HL-60 (cell line): ENCODE results near the gene CNTN2.

Experiments used
- TF ChIP-seq, protein P1 (sequence below): IDR thresholded peaks from 2 replicates; pipeline ENCODE4 v1.6.1; 2012; ENCODE audit warnings: low read depth; ENCODE audit not compliant: insufficient replicate concordance
- TF ChIP-seq, protein P2 (sequence below): IDR thresholded peaks from one replicate; pipeline ENCODE4 v1.5.1; 2011; ENCODE audit warnings: low read length, control low read depth, inconsistent platforms; ENCODE audit not compliant: insufficient read depth

DNA sequence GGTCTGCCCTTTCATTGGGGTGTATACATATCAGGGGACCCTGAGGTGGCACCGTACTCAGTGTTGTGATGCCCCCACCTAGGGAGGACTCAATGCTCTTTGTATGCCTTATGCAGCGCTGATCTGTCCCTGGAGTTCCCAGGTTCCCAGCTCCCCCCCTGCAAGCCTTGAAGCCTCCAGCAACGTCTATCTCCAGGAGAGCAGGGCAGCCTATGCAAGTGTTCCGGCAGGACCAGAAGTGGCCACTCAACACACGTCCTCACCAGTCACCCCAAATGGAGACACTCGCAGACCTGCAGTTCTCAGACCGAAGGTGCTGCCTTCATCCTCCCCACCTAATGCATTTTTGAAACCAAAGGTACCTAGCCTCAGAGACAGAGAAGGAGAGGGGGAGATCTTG is 25.2 kb upstream of the CNTN2 start:
- TF ChIP-seq, protein P1, sequence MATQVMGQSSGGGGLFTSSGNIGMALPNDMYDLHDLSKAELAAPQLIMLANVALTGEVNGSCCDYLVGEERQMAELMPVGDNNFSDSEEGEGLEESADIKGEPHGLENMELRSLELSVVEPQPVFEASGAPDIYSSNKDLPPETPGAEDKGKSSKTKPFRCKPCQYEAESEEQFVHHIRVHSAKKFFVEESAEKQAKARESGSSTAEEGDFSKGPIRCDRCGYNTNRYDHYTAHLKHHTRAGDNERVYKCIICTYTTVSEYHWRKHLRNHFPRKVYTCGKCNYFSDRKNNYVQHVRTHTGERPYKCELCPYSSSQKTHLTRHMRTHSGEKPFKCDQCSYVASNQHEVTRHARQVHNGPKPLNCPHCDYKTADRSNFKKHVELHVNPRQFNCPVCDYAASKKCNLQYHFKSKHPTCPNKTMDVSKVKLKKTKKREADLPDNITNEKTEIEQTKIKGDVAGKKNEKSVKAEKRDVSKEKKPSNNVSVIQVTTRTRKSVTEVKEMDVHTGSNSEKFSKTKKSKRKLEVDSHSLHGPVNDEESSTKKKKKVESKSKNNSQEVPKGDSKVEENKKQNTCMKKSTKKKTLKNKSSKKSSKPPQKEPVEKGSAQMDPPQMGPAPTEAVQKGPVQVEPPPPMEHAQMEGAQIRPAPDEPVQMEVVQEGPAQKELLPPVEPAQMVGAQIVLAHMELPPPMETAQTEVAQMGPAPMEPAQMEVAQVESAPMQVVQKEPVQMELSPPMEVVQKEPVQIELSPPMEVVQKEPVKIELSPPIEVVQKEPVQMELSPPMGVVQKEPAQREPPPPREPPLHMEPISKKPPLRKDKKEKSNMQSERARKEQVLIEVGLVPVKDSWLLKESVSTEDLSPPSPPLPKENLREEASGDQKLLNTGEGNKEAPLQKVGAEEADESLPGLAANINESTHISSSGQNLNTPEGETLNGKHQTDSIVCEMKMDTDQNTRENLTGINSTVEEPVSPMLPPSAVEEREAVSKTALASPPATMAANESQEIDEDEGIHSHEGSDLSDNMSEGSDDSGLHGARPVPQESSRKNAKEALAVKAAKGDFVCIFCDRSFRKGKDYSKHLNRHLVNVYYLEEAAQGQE: no peak
- TF ChIP-seq, protein P2, sequence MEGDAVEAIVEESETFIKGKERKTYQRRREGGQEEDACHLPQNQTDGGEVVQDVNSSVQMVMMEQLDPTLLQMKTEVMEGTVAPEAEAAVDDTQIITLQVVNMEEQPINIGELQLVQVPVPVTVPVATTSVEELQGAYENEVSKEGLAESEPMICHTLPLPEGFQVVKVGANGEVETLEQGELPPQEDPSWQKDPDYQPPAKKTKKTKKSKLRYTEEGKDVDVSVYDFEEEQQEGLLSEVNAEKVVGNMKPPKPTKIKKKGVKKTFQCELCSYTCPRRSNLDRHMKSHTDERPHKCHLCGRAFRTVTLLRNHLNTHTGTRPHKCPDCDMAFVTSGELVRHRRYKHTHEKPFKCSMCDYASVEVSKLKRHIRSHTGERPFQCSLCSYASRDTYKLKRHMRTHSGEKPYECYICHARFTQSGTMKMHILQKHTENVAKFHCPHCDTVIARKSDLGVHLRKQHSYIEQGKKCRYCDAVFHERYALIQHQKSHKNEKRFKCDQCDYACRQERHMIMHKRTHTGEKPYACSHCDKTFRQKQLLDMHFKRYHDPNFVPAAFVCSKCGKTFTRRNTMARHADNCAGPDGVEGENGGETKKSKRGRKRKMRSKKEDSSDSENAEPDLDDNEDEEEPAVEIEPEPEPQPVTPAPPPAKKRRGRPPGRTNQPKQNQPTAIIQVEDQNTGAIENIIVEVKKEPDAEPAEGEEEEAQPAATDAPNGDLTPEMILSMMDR: no peak
